Measurements from ENCODE around the gene KCNH8.
A peak's percentile ranks its signal among the peaks of the same experiment; 100 is the strongest.

Gene KCNH8

GRCh38 chr3:19476281-19476680 lies 328.0 kb downstream of the KCNH8 start:
- Mint-ChIP-seq H3K4me3 (no peak overlapping the region), H3K9me3 (peaks cover 3% of the 10 kb centered on the region), H3K36me3 (ENCODE audit: low read depth) (no peaks in the 10 kb centered on the region), H3K4me1 (no peaks in the 10 kb centered on the region), H3K27ac (no peak overlapping the region), H3K27me3 (no peaks in the 10 kb centered on the region)
- ATAC-seq: no peak
- no peak for DNase-seq

- H3K27me3 Mint-ChIP-seq: no peaks in the 10 kb centered on the region
- H3K4me1 Mint-ChIP-seq: no peaks in the 10 kb centered on the region
- ATAC-seq (no peak), DNase-seq (no peak)
- no peak overlapping the region for H3K4me3 Mint-ChIP-seq
- H3K27ac Mint-ChIP-seq: no peak overlapping the region
- H3K36me3 Mint-ChIP-seq (ENCODE audit: low read depth): no peaks in the 10 kb centered on the region
- H3K9me3 Mint-ChIP-seq: no peaks in the 10 kb centered on the region
Measured at GRCh38 chr3:19485267-19485666, 337.0 kb downstream of the KCNH8 start.

DNA sequence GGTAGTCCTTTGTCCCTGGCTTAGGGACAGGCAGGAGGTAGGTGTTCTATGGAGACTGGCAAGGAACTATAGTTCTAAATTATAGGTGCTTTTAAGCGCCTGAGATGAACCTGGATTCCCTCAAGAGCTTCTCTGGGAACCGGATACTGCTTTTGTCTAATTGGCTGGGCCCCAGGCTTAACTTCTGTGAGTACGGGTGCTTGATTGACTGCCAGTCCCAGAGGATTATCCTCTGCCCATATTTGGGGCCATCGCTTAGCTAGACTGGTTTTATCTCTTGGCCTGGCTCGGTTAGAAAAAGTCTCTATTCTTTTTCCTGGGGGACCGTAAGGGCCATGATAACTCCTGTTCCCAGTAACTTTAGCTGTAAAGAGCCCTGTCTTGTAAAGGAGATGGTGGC lies 339.1 kb downstream of the KCNH8 start:
- H3K4me1 Mint-ChIP-seq: no peaks in the 10 kb centered on the region
- no peaks in the 10 kb centered on the region for H3K9me3 Mint-ChIP-seq
- no peak overlapping the region for H3K4me3 Mint-ChIP-seq
- H3K27ac Mint-ChIP-seq: no peak overlapping the region
- H3K27me3 Mint-ChIP-seq: no peaks in the 10 kb centered on the region
- no peaks in the 10 kb centered on the region for H3K36me3 Mint-ChIP-seq (ENCODE audit: low read depth)
- DNase-seq: no peak
- no peak for ATAC-seq

DNA sequence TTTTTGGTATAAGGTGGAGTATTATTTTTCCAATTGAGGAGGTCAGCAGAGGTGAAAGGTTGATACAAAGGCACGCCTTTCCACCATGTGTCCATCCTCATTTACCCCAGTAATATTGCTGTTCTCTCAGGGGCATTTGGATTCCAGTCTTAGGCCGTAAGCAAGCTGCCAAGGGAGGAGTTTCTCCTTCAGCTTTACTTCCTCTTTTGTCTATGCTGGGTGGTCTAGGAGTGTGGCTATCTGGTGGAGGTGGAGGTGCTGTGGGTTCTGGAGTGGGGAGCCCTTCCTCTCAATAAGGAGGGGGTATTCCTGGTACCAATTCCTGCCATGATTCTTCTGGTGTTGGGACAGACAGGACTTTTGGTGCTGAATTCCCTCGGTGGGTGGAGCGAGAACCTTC lies 340.6 kb downstream of the KCNH8 start:
- Mint-ChIP-seq H3K4me1 (no peaks in the 10 kb centered on the region), H3K27ac (no peak overlapping the region), H3K4me3 (no peak overlapping the region), H3K9me3 (no peaks in the 10 kb centered on the region), H3K27me3 (no peaks in the 10 kb centered on the region), H3K36me3 (ENCODE audit: low read depth) (no peaks in the 10 kb centered on the region)
- ATAC-seq: no peak
- no peak for DNase-seq

DNA sequence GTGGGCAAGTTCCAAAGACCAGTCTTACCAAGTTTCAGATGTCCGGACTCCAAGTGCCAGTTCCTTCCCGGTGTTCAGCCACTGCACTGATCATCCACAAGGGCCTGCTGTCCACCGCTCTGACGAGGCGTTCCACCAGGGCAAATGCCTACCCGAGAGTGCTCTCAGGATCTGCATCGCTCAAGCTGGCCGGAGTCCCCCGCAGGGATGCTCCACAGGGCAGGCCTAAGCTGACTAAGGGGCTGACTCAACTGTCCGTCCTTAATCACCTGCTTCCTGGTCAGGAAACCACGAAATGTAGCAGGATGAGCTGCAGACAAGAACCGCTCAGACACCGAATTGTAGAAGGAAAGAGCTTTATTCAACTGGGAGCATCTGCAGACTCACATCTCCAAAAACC lies 341.6 kb downstream of the KCNH8 start:
- Mint-ChIP-seq H3K27me3 (no peaks in the 10 kb centered on the region), H3K9me3 (no peaks in the 10 kb centered on the region), H3K36me3 (ENCODE audit: low read depth) (no peaks in the 10 kb centered on the region), H3K27ac (no peak overlapping the region), H3K4me3 (no peak overlapping the region), H3K4me1 (no peaks in the 10 kb centered on the region)
- DNase-seq: no peak
- no peak for ATAC-seq

DNA sequence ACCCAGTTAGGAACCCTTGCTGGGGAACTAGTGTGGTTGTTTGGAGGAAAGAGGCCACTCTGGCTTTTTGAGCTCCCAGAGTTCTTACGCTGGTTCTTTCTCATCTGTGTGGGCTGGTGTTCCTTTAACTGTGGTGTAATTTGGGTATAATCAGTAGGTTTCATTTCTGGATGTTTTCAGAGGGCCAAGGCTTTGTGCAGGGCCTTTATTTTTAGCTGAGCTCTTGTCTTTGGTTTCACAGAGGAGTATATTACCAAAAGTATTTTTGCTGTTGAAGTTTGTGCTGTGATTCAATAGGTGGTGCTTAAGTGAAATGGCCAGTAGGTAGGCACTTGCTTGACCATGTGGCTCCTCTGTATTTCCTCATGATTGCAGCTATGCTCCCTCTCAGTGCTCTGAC lies 357.9 kb downstream of the KCNH8 start:
- H3K9me3 Mint-ChIP-seq: no peaks in the 10 kb centered on the region
- no peaks in the 10 kb centered on the region for H3K4me1 Mint-ChIP-seq
- DNase-seq (no peak), ATAC-seq (no peak)
- no peaks in the 10 kb centered on the region for H3K36me3 Mint-ChIP-seq (ENCODE audit: low read depth)
- no peak overlapping the region for H3K27ac Mint-ChIP-seq
- no peak overlapping the region for H3K4me3 Mint-ChIP-seq
- no peaks in the 10 kb centered on the region for H3K27me3 Mint-ChIP-seq

DNA sequence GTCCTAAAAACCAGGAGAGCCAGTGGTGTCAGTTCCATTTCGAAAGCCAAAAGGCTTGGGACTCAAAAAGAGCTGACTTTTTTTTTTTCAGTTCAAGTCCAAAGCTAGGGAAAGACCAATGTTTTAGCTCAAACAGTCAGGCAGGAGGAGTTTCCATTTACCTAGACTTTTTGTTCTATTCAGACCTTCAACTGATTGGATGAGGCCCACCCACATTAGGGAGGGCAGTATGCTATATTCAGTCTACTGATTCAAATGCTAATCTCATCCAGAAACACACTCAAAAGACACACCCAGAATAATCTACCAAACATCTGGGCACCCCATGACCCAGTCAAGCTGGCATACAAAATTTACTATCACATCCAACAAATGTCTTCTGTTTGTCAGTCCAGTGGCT lies 374.0 kb downstream of the KCNH8 start:
- no peaks in the 10 kb centered on the region for H3K27me3 Mint-ChIP-seq
- H3K36me3 Mint-ChIP-seq (ENCODE audit: low read depth): no peaks in the 10 kb centered on the region
- DNase-seq (no peak), ATAC-seq (no peak)
- H3K4me3 Mint-ChIP-seq: no peak overlapping the region
- no peak overlapping the region for H3K27ac Mint-ChIP-seq
- H3K9me3 Mint-ChIP-seq: no peaks in the 10 kb centered on the region
- H3K4me1 Mint-ChIP-seq: peaks cover 1% of the 10 kb centered on the region

DNA sequence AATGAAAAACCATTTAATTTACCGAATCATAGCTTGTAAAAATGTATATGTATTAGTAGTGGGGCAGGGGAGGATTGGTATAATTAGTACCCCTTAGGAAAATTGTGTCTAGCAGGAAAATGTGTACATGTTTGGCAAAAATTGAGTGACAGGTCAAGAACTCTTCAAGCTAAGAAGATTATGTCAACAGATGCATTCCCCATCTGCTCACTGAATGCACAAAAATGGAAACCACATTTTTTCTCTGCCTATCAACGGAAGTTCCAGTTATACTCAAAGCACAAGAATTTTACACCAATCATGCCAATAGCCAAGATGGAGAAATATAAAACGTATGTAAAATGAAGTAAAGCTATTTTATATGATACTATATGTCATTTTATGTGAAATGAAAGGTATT lies 377.8 kb downstream of the KCNH8 start:
- no peak overlapping the region for H3K27ac Mint-ChIP-seq
- H3K9me3 Mint-ChIP-seq: no peaks in the 10 kb centered on the region
- H3K4me1 Mint-ChIP-seq: no peaks in the 10 kb centered on the region
- no peak for DNase-seq
- ATAC-seq: no peak
- no peaks in the 10 kb centered on the region for H3K36me3 Mint-ChIP-seq (ENCODE audit: low read depth)
- H3K27me3 Mint-ChIP-seq: no peaks in the 10 kb centered on the region
- H3K4me3 Mint-ChIP-seq: no peak overlapping the region

DNA sequence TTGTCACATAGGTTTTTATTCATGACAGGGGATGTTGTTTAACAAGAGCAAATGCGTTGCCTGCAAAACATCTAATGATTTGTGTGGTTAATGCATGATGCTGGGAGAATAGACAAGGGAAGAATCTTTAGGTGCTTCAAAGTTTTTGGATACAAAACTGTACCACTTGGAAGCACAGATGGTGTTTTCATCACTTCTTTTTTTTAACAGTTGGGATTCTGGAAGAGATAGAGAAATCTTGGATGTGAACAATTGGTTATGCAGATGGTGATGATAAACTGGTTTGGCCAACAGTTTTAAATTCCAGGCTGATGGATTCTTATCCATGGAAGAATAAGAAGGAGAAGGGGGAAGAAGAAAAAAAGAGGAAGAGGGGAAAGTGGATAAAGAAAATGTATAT lies 379.4 kb downstream of the KCNH8 start:
- Mint-ChIP-seq H3K27me3 (no peaks in the 10 kb centered on the region), H3K36me3 (ENCODE audit: low read depth) (no peaks in the 10 kb centered on the region), H3K4me1 (no peaks in the 10 kb centered on the region), H3K9me3 (no peaks in the 10 kb centered on the region), H3K4me3 (no peak overlapping the region), H3K27ac (no peak overlapping the region)
- ATAC-seq (no peak), DNase-seq (no peak)

- no peak for ATAC-seq
- no peaks in the 10 kb centered on the region for H3K9me3 Mint-ChIP-seq
- H3K4me1 Mint-ChIP-seq: peaks cover 2% of the 10 kb centered on the region
- H3K27me3 Mint-ChIP-seq: no peaks in the 10 kb centered on the region
- no peak overlapping the region for H3K27ac Mint-ChIP-seq
- H3K36me3 Mint-ChIP-seq (ENCODE audit: low read depth): no peaks in the 10 kb centered on the region
- DNase-seq: no peak
- no peak overlapping the region for H3K4me3 Mint-ChIP-seq
Measured at GRCh38 chr3:19531426-19531825, 383.1 kb downstream of the KCNH8 start.

DNA sequence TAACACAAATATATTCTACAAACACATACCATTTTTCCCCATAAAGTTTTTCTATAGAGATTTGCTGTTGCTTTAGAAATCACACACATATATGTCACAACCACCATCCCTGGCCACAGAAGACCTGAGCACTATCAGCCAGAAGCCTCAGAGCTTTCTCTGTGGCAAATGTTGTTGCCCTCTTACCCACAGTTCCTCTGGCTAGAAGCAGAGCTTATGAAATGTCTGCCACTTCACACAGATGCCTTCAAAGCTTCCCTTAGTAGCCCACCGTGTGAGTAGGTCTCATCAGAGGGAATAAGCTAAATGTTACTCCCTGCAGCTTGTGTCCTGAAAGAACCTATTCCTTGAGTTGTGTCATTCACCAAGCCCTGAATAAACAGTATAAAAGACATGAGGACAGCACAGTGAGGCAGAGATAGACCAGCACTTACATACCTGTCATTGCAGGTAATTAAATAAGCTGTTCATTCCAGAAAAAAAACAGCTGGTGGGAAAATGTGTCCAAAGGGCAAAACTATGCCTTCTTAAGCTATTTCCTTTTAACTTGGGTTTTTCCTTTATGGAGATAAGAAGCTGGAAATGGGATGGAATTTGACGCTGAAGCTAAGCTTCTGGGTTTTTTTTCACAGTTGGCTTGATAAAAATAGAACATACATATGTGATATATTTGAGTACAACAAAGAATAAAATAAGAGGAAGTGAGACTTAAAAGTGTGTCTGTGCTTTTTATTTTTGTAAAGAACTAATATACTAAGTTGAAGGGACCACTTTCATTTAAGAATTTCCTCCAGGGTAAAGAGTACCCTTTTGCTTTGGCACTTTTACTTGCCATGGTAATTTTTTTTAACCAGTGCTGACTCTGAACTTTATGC lies 391.4 kb downstream of the KCNH8 start:
- DNase-seq (no peak), ATAC-seq (no peak)
- no peak overlapping the region for H3K4me3 Mint-ChIP-seq
- H3K36me3 Mint-ChIP-seq (ENCODE audit: low read depth): no peaks in the 10 kb centered on the region
- H3K9me3 Mint-ChIP-seq: no peaks in the 10 kb centered on the region
- peaks cover 21% of the 10 kb centered on the region for H3K4me1 Mint-ChIP-seq
- peak overlapping the region; percentile 50 for H3K27ac Mint-ChIP-seq
- H3K27me3 Mint-ChIP-seq: peaks cover 3% of the 10 kb centered on the region

- Mint-ChIP-seq H3K4me3 (no peak overlapping the region), H3K4me1 (peaks cover 21% of the 10 kb centered on the region)
Measured at GRCh38 chr3:19540464-19540863, 392.2 kb downstream of the KCNH8 start.

GRCh38 chr3:19541284-19541683 lies 393.0 kb downstream of the KCNH8 start:
- Mint-ChIP-seq H3K4me1 (peaks cover 21% of the 10 kb centered on the region), H3K9me3 (no peaks in the 10 kb centered on the region), H3K4me3 (no peak overlapping the region), H3K36me3 (ENCODE audit: low read depth) (no peaks in the 10 kb centered on the region), H3K27me3 (peaks cover 3% of the 10 kb centered on the region), H3K27ac (no peak overlapping the region)
- ATAC-seq: no peak
- DNase-seq: no peak

More at GRCh38 chr3:19540464-19540863, 392.2 kb downstream of the KCNH8 start:
- Mint-ChIP-seq H3K27ac (no peak overlapping the region), H3K36me3 (ENCODE audit: low read depth) (no peaks in the 10 kb centered on the region), H3K9me3 (no peaks in the 10 kb centered on the region), H3K27me3 (peaks cover 3% of the 10 kb centered on the region)
- ATAC-seq: no peak
- no peak for DNase-seq

- Mint-ChIP-seq H3K4me3 (no peak overlapping the region), H3K9me3 (no peaks in the 10 kb centered on the region), H3K36me3 (ENCODE audit: low read depth) (no peaks in the 10 kb centered on the region), H3K27me3 (peaks cover 3% of the 10 kb centered on the region), H3K4me1 (peaks cover 21% of the 10 kb centered on the region), H3K27ac (no peak overlapping the region)
- DNase-seq (no peak), ATAC-seq (peak; percentile 46)
Measured at GRCh38 chr3:19543212-19543841, 395.0 kb downstream of the KCNH8 start.

DNA sequence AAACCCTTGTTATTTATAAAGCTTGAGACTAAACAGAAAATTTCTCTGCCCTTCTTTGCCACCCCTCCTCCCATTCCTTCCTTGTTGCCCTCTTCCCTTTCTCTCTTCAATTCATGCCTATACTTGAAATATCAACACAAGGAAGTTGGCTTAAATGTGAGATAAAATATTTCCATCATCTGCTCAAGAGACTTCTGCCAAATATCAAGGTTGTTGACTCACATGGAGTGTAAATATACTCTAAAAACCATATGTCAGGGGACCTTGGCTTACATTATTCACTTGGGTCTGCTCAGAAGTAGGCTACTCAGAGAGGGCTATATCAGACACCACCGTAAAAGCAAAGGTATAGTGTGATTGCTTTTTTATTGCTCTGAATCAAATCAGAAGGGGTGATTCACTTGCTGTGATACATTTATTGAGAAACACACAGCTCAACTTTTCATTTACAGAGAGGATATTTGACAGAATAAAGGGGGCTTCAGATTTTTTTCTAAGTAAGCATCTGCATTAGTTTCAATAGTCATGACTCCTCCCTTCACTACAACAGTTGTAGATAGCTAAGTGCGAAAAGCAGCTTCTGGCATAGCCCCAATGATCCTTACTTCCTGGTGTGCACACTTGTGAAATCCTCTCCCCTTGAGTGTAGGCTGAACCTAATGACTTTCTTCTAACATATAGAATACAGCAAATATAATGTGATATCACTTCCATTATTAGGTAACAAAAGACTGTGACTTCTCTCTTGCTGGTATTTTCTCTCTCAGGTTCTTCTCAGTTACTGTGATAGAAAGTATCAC lies 399.6 kb downstream of the KCNH8 start:
- Mint-ChIP-seq H3K4me3 (no peak overlapping the region), H3K9me3 (peaks cover 7% of the 10 kb centered on the region), H3K27ac (no peak overlapping the region)

More for the DNA sequence above, 399.6 kb downstream of the KCNH8 start:
- ATAC-seq (no peak), DNase-seq (no peak)
- Mint-ChIP-seq H3K27me3 (no peaks in the 10 kb centered on the region), H3K4me1 (peaks cover 3% of the 10 kb centered on the region), H3K36me3 (ENCODE audit: low read depth) (no peaks in the 10 kb centered on the region)

Measured in activated naive CD8-positive, alpha-beta T cell treated with anti-CD3 and anti-CD28 coated beads, Interleukin-2, amount 50 U/mL, for 24 hours (primary cell).